Stomach (tissue), 4 donors: ENCODE data around the gene KLF5.
A peak's percentile ranks its signal among the peaks of the same experiment; 100 is the strongest.

Experiments used
- EP300 ChIP-seq: sonication (generic); formaldehyde crosslinking; IDR thresholded peaks from one replicate; pipeline ENCODE4 v1.6.1; 2017; ENCODE audit warnings: antibody characterized with exemption
- POLR2A ChIP-seq, 4 donors: fragments of 450-650 bp; IDR thresholded peaks; one replicate each; pipeline ENCODE4 v1.6.1; 2016; ENCODE audit warnings: antibody characterized with exemption in 4 of 4, control low read depth in 2 of 4, mild to moderate bottlenecking in 1 of 4, moderate library complexity in 1 of 4
- POLR2AphosphoS5 ChIP-seq, 3 donors: sonication (generic); formaldehyde crosslinking; IDR thresholded peaks; one replicate each; pipeline ENCODE4 v1.6.1; 2016; ENCODE audit warnings: antibody characterized with exemption in 3 of 3
- TF ChIP-seq, protein P1 (sequence below), 7 experiments: fragments of 450-650 bp in 4 of 7; fragments of 200-600 bp in 3 of 7; sonication (generic) in 3 of 7; IDR thresholded peaks; one replicate each; pipeline ENCODE4 v1.5.1; 2016 to 2019; ENCODE audit warnings: antibody characterized with exemption in 7 of 7, control low read depth in 2 of 7, mild to moderate bottlenecking in 1 of 7

DNA sequence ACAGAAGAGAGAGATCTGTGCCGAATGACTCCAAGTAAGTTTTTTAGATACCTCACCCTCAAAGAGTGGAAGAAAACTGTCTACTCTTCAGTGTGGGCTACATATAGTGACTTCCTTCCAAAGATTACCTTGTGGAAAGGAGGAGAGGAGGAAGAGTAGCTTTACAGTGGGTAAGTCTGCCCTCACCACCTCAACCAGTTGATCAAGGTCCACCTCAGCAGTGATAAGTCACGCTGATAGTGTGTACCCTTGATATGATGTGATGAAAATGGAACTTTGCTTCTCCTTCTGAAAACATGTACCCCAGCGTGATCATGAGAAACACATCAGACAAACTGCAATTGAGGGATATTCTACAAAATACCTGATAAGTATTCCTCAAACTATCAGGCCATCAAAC, 20.6 kb downstream of the KLF5 start:
- TF ChIP-seq, protein P1, sequence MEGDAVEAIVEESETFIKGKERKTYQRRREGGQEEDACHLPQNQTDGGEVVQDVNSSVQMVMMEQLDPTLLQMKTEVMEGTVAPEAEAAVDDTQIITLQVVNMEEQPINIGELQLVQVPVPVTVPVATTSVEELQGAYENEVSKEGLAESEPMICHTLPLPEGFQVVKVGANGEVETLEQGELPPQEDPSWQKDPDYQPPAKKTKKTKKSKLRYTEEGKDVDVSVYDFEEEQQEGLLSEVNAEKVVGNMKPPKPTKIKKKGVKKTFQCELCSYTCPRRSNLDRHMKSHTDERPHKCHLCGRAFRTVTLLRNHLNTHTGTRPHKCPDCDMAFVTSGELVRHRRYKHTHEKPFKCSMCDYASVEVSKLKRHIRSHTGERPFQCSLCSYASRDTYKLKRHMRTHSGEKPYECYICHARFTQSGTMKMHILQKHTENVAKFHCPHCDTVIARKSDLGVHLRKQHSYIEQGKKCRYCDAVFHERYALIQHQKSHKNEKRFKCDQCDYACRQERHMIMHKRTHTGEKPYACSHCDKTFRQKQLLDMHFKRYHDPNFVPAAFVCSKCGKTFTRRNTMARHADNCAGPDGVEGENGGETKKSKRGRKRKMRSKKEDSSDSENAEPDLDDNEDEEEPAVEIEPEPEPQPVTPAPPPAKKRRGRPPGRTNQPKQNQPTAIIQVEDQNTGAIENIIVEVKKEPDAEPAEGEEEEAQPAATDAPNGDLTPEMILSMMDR (IDR thresholded peaks at IDR 0.05), result no peak
- TF ChIP-seq POLR2AphosphoS5 (IDR thresholded peaks at IDR 0.05) (peak in 2 of 3 donors; percentile 78 to 79), POLR2A (IDR thresholded peaks at IDR 0.05) (no peak), EP300 (no peak)
